B cell (primary cell): ENCODE data around the gene MIPEP. TPM values are rescaled to one million over a fixed set of nuclear protein-coding genes. Genes with fewer than 3 reads are reported as not detected.

Experiments
- ATAC-seq: fragments of 200-7000 bp; cut with Tn5 transposase; one replicate; pipeline ENCODE4 v1.10.0; 2021; ENCODE audit warnings: low read depth, mild to moderate bottlenecking, moderate number of reproducible peaks, moderate library complexity
- CTCF ChIA-PET: fragments of 350-600 bp; sonication (Branson Sonifier 250); formaldehyde crosslinking; loops from one replicate; lab custom pipeline; 2021; ENCODE audit warnings: antibody characterized with exemption, inconsistent platforms; lab: Charles Lee
- POLR2A ChIA-PET: fragments of 350-600 bp; sonication (Branson Sonifier 250); formaldehyde crosslinking; loops from one replicate; lab custom pipeline; 2021; ENCODE audit warnings: antibody characterized with exemption; lab: Charles Lee
- DNase-seq: peaks from one replicate; pipeline ENCODE4 v3.0.0; 2013
- H2AFZ ChIP-seq: 2 replicates; pipeline ENCODE4 v1.6.1; 2012; ENCODE audit warnings: mild to moderate bottlenecking, low read depth, low read length; ENCODE audit not compliant: insufficient read depth, poor library complexity, severe bottlenecking
- H3K27ac ChIP-seq, 2 donors: 1 replicate in 1 of 2; 2 replicates in 1 of 2; pipeline ENCODE4 v1.5.1; 2012 to 2013; ENCODE audit warnings: low read length in 2 of 2, mild to moderate bottlenecking in 2 of 2, moderate library complexity in 1 of 2
- H3K27me3 ChIP-seq, 4 experiments: fragments of 200-600 bp in 1 of 4; sonication (generic) in 1 of 4; replicated peaks in 1 of 4; 1 replicate in 2 of 4; 2 replicates in 2 of 4; pipeline versions ENCODE4 v1.6.1 to v1.7.0; 2013 to 2016; ENCODE audit warnings: low read length in 3 of 4, mild to moderate bottlenecking in 2 of 4, mixed read lengths in 1 of 4, moderate library complexity in 1 of 4; ENCODE audit not compliant: insufficient read depth in 4 of 4, control insufficient read depth in 3 of 4; ENCODE audit errors: control extremely low read depth in 1 of 4
- H3K36me3 ChIP-seq, 2 experiments: replicated peaks in 1 of 2; 1 replicate in 1 of 2; 2 replicates in 1 of 2; pipeline versions ENCODE4 v1.6.1 to v1.7.1; 2013; ENCODE audit warnings: low read length in 1 of 2; ENCODE audit not compliant: insufficient read depth in 2 of 2, control insufficient read depth in 1 of 2; ENCODE audit errors: control extremely low read depth in 1 of 2, extremely low read depth in 1 of 2
- H3K4me1 ChIP-seq, 2 donors: fragments of 200-600 bp in 1 of 2; sonication (generic) in 1 of 2; 1 replicate in 1 of 2; 2 replicates in 1 of 2; pipeline versions ENCODE4 v1.5.1 to v1.6.1; 2013 to 2017; ENCODE audit warnings: low read length in 2 of 2; ENCODE audit not compliant: control insufficient read depth in 2 of 2, insufficient read depth in 2 of 2
- H3K4me2 ChIP-seq: replicated peaks from 2 replicates; pipeline ENCODE3; 2012; ENCODE audit warnings: mild to moderate bottlenecking, low read depth, low read length; ENCODE audit not compliant: poor library complexity, severe bottlenecking
- H3K4me3 ChIP-seq, 5 experiments: fragments of 200-600 bp in 1 of 5; sonication (generic) in 1 of 5; 1 replicate in 3 of 5; 2 replicates in 2 of 5; pipeline versions ENCODE4 v1.5.1 to v1.7.0; 2011 to 2016; ENCODE audit warnings: low read length in 4 of 5, mild to moderate bottlenecking in 4 of 5, low read depth in 2 of 5, control low read depth in 1 of 5, moderate library complexity in 1 of 5; ENCODE audit not compliant: insufficient read depth in 1 of 5; ENCODE audit errors: control extremely low read depth in 1 of 5, extremely low read depth in 1 of 5
- H3K79me2 ChIP-seq: fragments of 200-600 bp; sonication (generic); one replicate; pipeline ENCODE4 v1.6.0; 2016; ENCODE audit warnings: low read length; ENCODE audit not compliant: control insufficient read depth, insufficient read depth
- H3K9ac ChIP-seq: fragments of 200-600 bp; sonication (generic); 2 replicates; pipeline ENCODE4 v1.6.1; 2017; ENCODE audit warnings: mild to moderate bottlenecking, low read length, moderate library complexity
- H3K9me3 ChIP-seq, 3 donors: one replicate each; pipeline versions ENCODE4 v1.6.1 to v1.7.1; 2013; ENCODE audit warnings: low read length in 2 of 3; ENCODE audit not compliant: control insufficient read depth in 2 of 3, insufficient read depth in 1 of 3; ENCODE audit errors: control extremely low read depth in 1 of 3
- H4K20me1 ChIP-seq: 2 replicates; pipeline ENCODE4 v1.6.0; 2012; ENCODE audit warnings: mild to moderate bottlenecking, low read length; ENCODE audit not compliant: insufficient read depth, control insufficient read depth, poor library complexity, severe bottlenecking
- H3K27ac Mint-ChIP-seq: one replicate; pipeline ENCODE4 v1.8.0; 2021; ENCODE audit warnings: mixed read lengths
- H3K27me3 Mint-ChIP-seq: one replicate; pipeline ENCODE4 v1.8.0; 2021; ENCODE audit warnings: mixed read lengths
- H3K4me1 Mint-ChIP-seq: one replicate; pipeline ENCODE4 v1.8.0; 2021; ENCODE audit warnings: mixed read lengths
- H3K4me3 Mint-ChIP-seq: one replicate; pipeline ENCODE4 v1.8.0; 2021; ENCODE audit warnings: mixed read lengths
- H3K9me3 Mint-ChIP-seq: one replicate; pipeline ENCODE4 v1.8.0; 2022; ENCODE audit warnings: mixed read lengths; ENCODE audit not compliant: insufficient read depth
- CTCF ChIP-seq: fragments of 200-600 bp; IDR thresholded peaks from one replicate; pipeline ENCODE4 v1.8.0; 2022; ENCODE audit warnings: antibody characterized with exemption, mild to moderate bottlenecking
- EZH2 ChIP-seq: IDR thresholded peaks from 2 replicates; pipeline ENCODE4 v1.6.1; 2012; ENCODE audit warnings: borderline replicate concordance, low read depth, mild to moderate bottlenecking, moderate library complexity, low read length; ENCODE audit not compliant: insufficient read depth, poor library complexity, severe bottlenecking
- WGBS: methylation state at CpG from one replicate; pipeline ENCODE4 v1.1.5; 2013; ENCODE audit warnings: missing lambda C conversion rate; ENCODE audit not compliant: insufficient coverage; 5-methylcytosine and 5-hydroxymethylcytosine counted together
- intact Hi-C: fragments of 100-400 bp; cut with micrococcal nuclease; formaldehyde crosslinking; loops from one replicate; pipeline ENCODE4 v1.10.0; 2022
- polyA plus RNA-seq: library from polyadenylated mRNA; depleted of rRNA; stranded (reverse); fragments of >200 nt; gene quantifications from 2 replicates; pipeline ENCODE4 v1.2.3, GENCODE V29; 2012
- total RNA-seq, 2 donors: library from RNA; stranded (reverse); fragments of 120-200 nt in 1 of 2; gene quantifications; 1 replicate in 1 of 2; 2 replicates in 1 of 2; pipeline versions ENCODE4 v1.2.3 to v1.2.4, GENCODE V29; 2013 to 2022

Gene MIPEP
- total and polyA plus RNA-seq, 2 donors (not counting 1 experiment from before 2014, with no cell fraction given) = 6.2 to 16.9 TPM

- H3K9me3 Mint-ChIP-seq = no peaks in the 10 kb centered on the region
- WGBS = no CpG with 5 or more reads among the region's 1 CpG
Measured at GRCh38 chr13:23777575-23777870, 111.7 kb downstream of the MIPEP start.

More at GRCh38 chr13:23777575-23777870, 111.7 kb downstream of the MIPEP start:
- intact Hi-C loops = loop anchor here (1.0 kb wide), 2 partner anchors 30 to 34 kb away; no protein-coding TSS in a partner anchor
- peaks cover 60% of the 10 kb centered on the region for H3K27me3 Mint-ChIP-seq
- TF ChIP-seq CTCF (no peak), EZH2 (no peak)
- Histone ChIP-seq H3K36me3 (no peaks in the 10 kb centered on the region), H4K20me1 (peaks cover 31% of the 10 kb centered on the region), H3K79me2 (no peaks in the 10 kb centered on the region), H3K4me1 (peaks cover 14 to 36% of the 10 kb centered on the region in 2 donors), H3K27me3 (peaks cover 0 to 35% (median 32%) of the 10 kb centered on the region in 4 experiments), H3K9me3 (peaks cover 0 to 6% (median 0%) of the 10 kb centered on the region in 3 donors), H3K9ac (no peak overlapping the region), H3K27ac (no peak overlapping the region), H3K4me3 (peak overlapping the region in 1 of 5 experiments; percentile 17), H2AFZ (no peak overlapping the region), H3K4me2 (peak overlapping the region; percentile 64)
- peak overlapping the region; percentile 13 for H3K4me3 Mint-ChIP-seq
- no peak overlapping the region for H3K27ac Mint-ChIP-seq
- ATAC-seq (peak; percentile 11), DNase-seq (no peak)
- peaks cover 33% of the 10 kb centered on the region for H3K4me1 Mint-ChIP-seq
- POLR2A ChIA-PET = no interaction called here
- CTCF ChIA-PET = interaction anchor here (1.7 kb wide), 1 partner anchor 13 kb away, joined by 5 read pairs; no protein-coding TSS in a partner anchor
